Neuronal stem cell (in vitro differentiated cells): Measurements from ENCODE around the gene TBX19.

Experiments used
- DNase-seq: peaks from one replicate; pipeline ENCODE4 v3.0.0-alpha.2; 2013; ENCODE audit warnings: low spot score
- H2AFZ ChIP-seq: one replicate; pipeline ENCODE4 v1.6.1; 2013; ENCODE audit warnings: mild to moderate bottlenecking, low read length, inconsistent platforms
- H2AK5ac ChIP-seq: 2 replicates; pipeline ENCODE4 v1.6.1; 2013; ENCODE audit warnings: low read depth, mild to moderate bottlenecking, inconsistent platforms, low read length, moderate library complexity, mixed read lengths
- H2BK120ac ChIP-seq: 2 replicates; pipeline ENCODE4 v1.6.1; 2013; ENCODE audit warnings: low read depth, mild to moderate bottlenecking, inconsistent platforms, low read length, moderate library complexity, mixed read lengths
- H2BK12ac ChIP-seq: one replicate; pipeline ENCODE4 v1.6.1; 2013; ENCODE audit warnings: low read length, inconsistent platforms
- H2BK15ac ChIP-seq: 2 replicates; pipeline ENCODE4 v1.6.1; 2013; ENCODE audit warnings: mild to moderate bottlenecking, low read length, inconsistent platforms, mixed read lengths
- H2BK5ac ChIP-seq: one replicate; pipeline ENCODE4 v1.6.1; 2013; ENCODE audit warnings: inconsistent platforms, mild to moderate bottlenecking, low read length, moderate library complexity
- H3K14ac ChIP-seq: one replicate; pipeline ENCODE4 v1.6.1; 2013; ENCODE audit warnings: low read length, inconsistent platforms
- H3K18ac ChIP-seq: 2 replicates; pipeline ENCODE4 v1.6.1; 2013; ENCODE audit warnings: low read length, inconsistent platforms
- H3K23ac ChIP-seq: 2 replicates; pipeline ENCODE4 v1.6.1; 2013; ENCODE audit warnings: low read depth, mild to moderate bottlenecking, mixed read lengths, low read length, inconsistent platforms; ENCODE audit not compliant: poor library complexity
- H3K27ac ChIP-seq: replicated peaks from 3 replicates; pipeline ENCODE4 v1.5.1; 2013; ENCODE audit warnings: low read length, inconsistent platforms
- H3K27me3 ChIP-seq, 3 experiments: 2 replicates each; pipeline ENCODE4 v1.6.1; 2013; ENCODE audit warnings: low read length in 3 of 3, mild to moderate bottlenecking in 2 of 3, inconsistent platforms in 1 of 3, low read depth in 1 of 3, mixed read lengths in 1 of 3, moderate library complexity in 1 of 3; ENCODE audit not compliant: control insufficient read depth in 3 of 3, insufficient read depth in 3 of 3
- H3K36me3 ChIP-seq, 2 donors: replicated peaks in 1 of 2; 2 replicates each; pipeline ENCODE4 v1.6.1; 2013; ENCODE audit warnings: low read length in 2 of 2; ENCODE audit not compliant: control insufficient read depth in 2 of 2, insufficient read depth in 2 of 2
- H3K4ac ChIP-seq: 2 replicates; pipeline ENCODE4 v1.6.1; 2013; ENCODE audit warnings: inconsistent platforms, mild to moderate bottlenecking, low read length, moderate library complexity
- H3K4me1 ChIP-seq, 2 donors: 1 replicate in 1 of 2; 2 replicates in 1 of 2; pipeline ENCODE4 v1.6.1; 2013; ENCODE audit warnings: low read length in 2 of 2, low read depth in 1 of 2; ENCODE audit not compliant: control insufficient read depth in 2 of 2, insufficient read depth in 1 of 2
- H3K4me2 ChIP-seq: one replicate; pipeline ENCODE4 v1.6.1; 2013; ENCODE audit warnings: mild to moderate bottlenecking, low read length, inconsistent platforms; ENCODE audit not compliant: insufficient read depth, poor library complexity, severe bottlenecking
- H3K4me3 ChIP-seq, 2 donors: 2 replicates each; pipeline ENCODE4 v1.5.1; 2013; ENCODE audit warnings: low read length in 2 of 2, mild to moderate bottlenecking in 2 of 2, inconsistent platforms in 1 of 2, moderate library complexity in 1 of 2
- H3K79me1 ChIP-seq: one replicate; pipeline ENCODE4 v1.6.1; 2013; ENCODE audit warnings: low read depth, mild to moderate bottlenecking, inconsistent platforms, low read length, moderate library complexity
- H3K9ac ChIP-seq: one replicate; pipeline ENCODE4 v1.6.1; 2013; ENCODE audit warnings: mild to moderate bottlenecking, low read depth, low read length, inconsistent platforms; ENCODE audit not compliant: poor library complexity
- H3K9me3 ChIP-seq, 2 donors: replicated peaks in 1 of 2; 2 replicates each; pipeline versions ENCODE3 to v1.6.1; 2013; ENCODE audit warnings: low read length in 2 of 2, mild to moderate bottlenecking in 2 of 2, inconsistent platforms in 1 of 2, low read depth in 1 of 2, mixed read lengths in 1 of 2, moderate library complexity in 1 of 2; ENCODE audit not compliant: control insufficient read depth in 2 of 2, insufficient read depth in 1 of 2
- H4K8ac ChIP-seq: one replicate; pipeline ENCODE4 v1.6.1; 2013; ENCODE audit warnings: low read depth, mild to moderate bottlenecking, inconsistent platforms, low read length, moderate library complexity
- H4K91ac ChIP-seq: one replicate; pipeline ENCODE4 v1.6.1; 2013; ENCODE audit warnings: low read length, low read depth, mild to moderate bottlenecking, inconsistent platforms; ENCODE audit not compliant: poor library complexity
- WGBS, 2 donors: extraction: QIAGEN DNeasy Blood & Tissue Kit; methylation state at CpG; one replicate each; pipeline ENCODE4 v1.1.7; 2013; ENCODE audit warnings: missing lambda C conversion rate in 2 of 2, mixed read lengths in 1 of 2; ENCODE audit not compliant: insufficient read length in 2 of 2, insufficient replicate concordance in 1 of 2; ENCODE audit errors: extremely low coverage in 2 of 2; 5-methylcytosine and 5-hydroxymethylcytosine counted together

Gene TBX19

GRCh38 chr1:168328731-168329364 is 48.2 kb downstream of the TBX19 start:
- WGBS, 2 donors = no CpG with 5 or more reads among the region's 5 CpGs
- Histone ChIP-seq H2AFZ (no peak overlapping the region), H3K9me3 (no peaks in the 10 kb centered on the region), H2AK5ac (no peak overlapping the region), H3K27me3 (no peaks in the 10 kb centered on the region), H4K8ac (no peak overlapping the region), H3K18ac (no peak overlapping the region), H3K4me3 (no peak overlapping the region), H3K79me1 (no peaks in the 10 kb centered on the region), H2BK120ac (no peak overlapping the region), H3K4me1 (no peaks in the 10 kb centered on the region), H4K91ac (no peak overlapping the region), H2BK5ac (no peak overlapping the region), H3K4me2 (no peak overlapping the region), H3K4ac (no peak overlapping the region), H2BK12ac (no peak overlapping the region), H3K27ac (no peak overlapping the region), H3K23ac (no peak overlapping the region), H3K36me3 (no peaks in the 10 kb centered on the region), H2BK15ac (no peak overlapping the region), H3K9ac (no peak overlapping the region), H3K14ac (no peak overlapping the region)
- no peak for DNase-seq

- Histone ChIP-seq H3K4me2 (no peak overlapping the region), H4K91ac (no peak overlapping the region), H3K4me1 (no peaks in the 10 kb centered on the region), H3K23ac (no peak overlapping the region), H3K9ac (no peak overlapping the region), H2BK12ac (no peak overlapping the region), H2AK5ac (no peak overlapping the region), H4K8ac (no peak overlapping the region), H3K14ac (no peak overlapping the region), H2BK120ac (no peak overlapping the region), H3K4ac (no peak overlapping the region), H3K9me3 (no peaks in the 10 kb centered on the region), H3K79me1 (no peaks in the 10 kb centered on the region), H3K4me3 (no peak overlapping the region), H3K36me3 (no peaks in the 10 kb centered on the region), H2BK15ac (no peak overlapping the region), H3K27me3 (no peaks in the 10 kb centered on the region), H2AFZ (no peak overlapping the region), H3K27ac (no peak overlapping the region), H2BK5ac (no peak overlapping the region), H3K18ac (no peak overlapping the region)
- no peak for DNase-seq
- no CpG with 5 or more reads among the region's 3 CpGs for WGBS, 2 donors
Measured at GRCh38 chr1:168330285-168330684, 49.6 kb downstream of the TBX19 start.

GRCh38 chr1:168331569-168331968 is 50.9 kb downstream of the TBX19 start:
- Histone ChIP-seq H3K4me3 (no peak overlapping the region), H3K23ac (no peak overlapping the region), H3K27me3 (no peaks in the 10 kb centered on the region), H4K91ac (no peak overlapping the region), H3K4me2 (no peak overlapping the region), H2BK120ac (no peak overlapping the region), H2BK12ac (no peak overlapping the region), H3K9ac (no peak overlapping the region), H3K18ac (no peak overlapping the region), H3K79me1 (no peaks in the 10 kb centered on the region), H2AK5ac (no peak overlapping the region), H3K14ac (no peak overlapping the region), H3K27ac (no peak overlapping the region), H3K4ac (no peak overlapping the region), H2AFZ (no peak overlapping the region), H2BK5ac (no peak overlapping the region), H3K36me3 (no peaks in the 10 kb centered on the region), H4K8ac (no peak overlapping the region), H3K4me1 (no peaks in the 10 kb centered on the region), H3K9me3 (no peaks in the 10 kb centered on the region), H2BK15ac (no peak overlapping the region)
- DNase-seq = no peak
- no CpG with 5 or more reads among the region's 1 CpG for WGBS, 2 donors

GRCh38 chr1:168333562-168334276 is 53.0 kb downstream of the TBX19 start:
- no peak overlapping the region for H3K14ac ChIP-seq
- H3K4me2 ChIP-seq = no peak overlapping the region
- no peaks in the 10 kb centered on the region for H3K36me3 ChIP-seq
- no peak overlapping the region for H3K4me3 ChIP-seq
- WGBS, 2 donors = no CpG with 5 or more reads among the region's 6 CpGs
- no peak overlapping the region for H2BK120ac ChIP-seq
- no peaks in the 10 kb centered on the region for H3K79me1 ChIP-seq
- H2BK5ac ChIP-seq = no peak overlapping the region
- H3K27ac ChIP-seq = no peak overlapping the region
- no peak overlapping the region for H3K4ac ChIP-seq
- no peak for DNase-seq
- no peak overlapping the region for H3K18ac ChIP-seq
- H3K4me1 ChIP-seq = no peaks in the 10 kb centered on the region
- no peak overlapping the region for H3K23ac ChIP-seq
- H2AFZ ChIP-seq = peak overlapping the region; percentile 4
- H2AK5ac ChIP-seq = no peak overlapping the region
- no peak overlapping the region for H2BK12ac ChIP-seq
- H4K8ac ChIP-seq = no peak overlapping the region
- H3K9ac ChIP-seq = no peak overlapping the region
- no peak overlapping the region for H2BK15ac ChIP-seq
- no peak overlapping the region for H4K91ac ChIP-seq
- H3K9me3 ChIP-seq = no peaks in the 10 kb centered on the region
- H3K27me3 ChIP-seq = no peaks in the 10 kb centered on the region
